T-helper 2 cell treated with Interferon-gamma antibody and Interleukin-4, amounts not matched to agents 100 ng/mL and 5 ng/mL, for 36 hours (primary cell): Measurements from ENCODE around the gene SLC7A6OS. TPM values are rescaled to one million over a fixed set of nuclear protein-coding genes. Genes with fewer than 3 reads are reported as not detected.

Source experiments
- intact Hi-C: fragments of 100-400 bp; cut with micrococcal nuclease; formaldehyde crosslinking; loops from one replicate; pipeline ENCODE4 v1.15.1; 2023
- total RNA-seq: library from RNA; stranded (reverse); gene quantifications from 2 replicates; pipeline ENCODE4 v1.2.3, GENCODE V29; 2022

Gene SLC7A6OS
- total RNA-seq, 1 donor from 2014 or later = 33.4 TPM

DNA sequence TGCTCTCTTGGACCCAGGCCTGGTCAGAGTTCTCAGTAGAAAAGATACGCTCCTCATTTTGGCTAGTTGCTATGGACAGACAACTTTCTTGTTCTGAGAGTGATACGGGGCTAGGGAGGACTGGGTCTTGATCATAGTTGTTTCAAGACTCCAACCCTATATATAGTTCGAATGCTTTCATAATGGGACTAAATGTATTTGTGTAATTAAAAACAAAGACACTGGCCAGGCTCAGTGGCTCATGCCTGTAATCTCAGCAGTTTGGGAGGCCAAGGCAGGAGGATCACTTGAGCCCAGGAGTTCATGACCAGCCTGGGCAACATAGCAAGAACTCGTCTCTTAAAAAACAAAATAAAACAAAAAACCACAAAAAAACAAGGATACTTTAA is 28.7 kb downstream of the SLC7A6OS start:
- intact Hi-C loops = no loop called here

GRCh38 chr16:68281368-68282063 is 29.2 kb downstream of the SLC7A6OS start:
- intact Hi-C loops = no loop called here

GRCh38 chr16:68279726-68280558 is 30.8 kb downstream of the SLC7A6OS start:
- intact Hi-C loops = no loop called here

DNA sequence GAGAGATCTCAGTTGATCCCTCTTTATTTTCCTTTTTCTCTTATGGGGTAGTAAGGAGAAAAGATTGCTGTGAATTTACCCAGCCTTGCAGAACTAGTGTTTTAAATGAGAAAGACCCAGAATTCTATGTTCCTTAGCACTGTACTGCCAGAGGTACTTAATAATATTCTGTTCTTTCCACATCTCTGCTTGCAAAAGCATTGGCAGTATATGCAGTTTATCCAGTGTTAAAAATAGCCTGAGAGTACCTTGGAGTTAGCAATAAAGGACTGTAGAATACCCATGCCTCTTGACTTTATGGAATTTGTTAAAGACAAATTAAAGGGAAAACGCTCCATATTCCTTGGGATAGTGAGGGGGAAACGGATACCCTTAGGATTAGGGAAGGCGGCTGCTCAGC is 34.5 kb downstream of the SLC7A6OS start:
- intact Hi-C loops = no loop called here

GRCh38 chr16:68275611-68276191 is 35.0 kb downstream of the SLC7A6OS start:
- intact Hi-C loops = no loop called here

DNA sequence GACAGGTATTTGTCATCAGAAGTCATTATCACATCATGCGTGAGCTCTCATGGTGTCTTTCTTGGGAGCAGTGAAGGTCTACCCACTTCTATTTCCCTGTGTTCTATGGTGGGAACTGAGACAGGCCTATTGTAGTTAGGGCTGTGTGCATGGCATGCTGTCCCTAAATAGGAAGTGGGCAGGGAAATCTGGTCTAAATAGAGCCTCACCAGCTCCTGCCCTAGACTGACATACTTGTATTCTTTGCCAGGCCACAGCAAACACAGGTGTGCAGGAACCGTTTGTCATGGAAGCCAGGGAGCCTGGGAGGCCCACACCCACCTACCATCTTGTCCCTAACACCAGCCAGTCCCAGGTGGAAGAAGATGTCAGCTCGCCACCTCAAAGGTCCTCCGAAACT is 36.3 kb downstream of the SLC7A6OS start:
- intact Hi-C loops = no loop called here

DNA sequence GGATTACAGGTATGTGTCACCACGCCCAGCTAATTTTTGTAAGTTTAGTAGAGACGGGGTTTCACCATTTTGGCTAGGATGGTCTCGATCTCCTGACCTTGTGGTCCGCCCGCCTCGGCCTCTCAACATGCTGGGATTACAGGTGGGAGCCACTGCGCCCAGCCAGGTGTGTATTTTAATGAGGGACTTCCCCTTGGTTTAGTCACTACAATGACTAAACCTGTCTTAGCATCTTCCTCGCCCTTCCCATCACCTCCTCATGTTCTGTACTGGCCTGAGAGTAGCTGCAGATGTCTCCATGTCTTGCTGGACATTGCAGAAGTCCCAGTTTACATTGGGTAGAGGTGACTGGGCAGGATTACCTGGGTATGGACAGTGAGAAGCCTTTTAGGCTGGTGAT is 36.9 kb downstream of the SLC7A6OS start:
- intact Hi-C loops = no loop called here

DNA sequence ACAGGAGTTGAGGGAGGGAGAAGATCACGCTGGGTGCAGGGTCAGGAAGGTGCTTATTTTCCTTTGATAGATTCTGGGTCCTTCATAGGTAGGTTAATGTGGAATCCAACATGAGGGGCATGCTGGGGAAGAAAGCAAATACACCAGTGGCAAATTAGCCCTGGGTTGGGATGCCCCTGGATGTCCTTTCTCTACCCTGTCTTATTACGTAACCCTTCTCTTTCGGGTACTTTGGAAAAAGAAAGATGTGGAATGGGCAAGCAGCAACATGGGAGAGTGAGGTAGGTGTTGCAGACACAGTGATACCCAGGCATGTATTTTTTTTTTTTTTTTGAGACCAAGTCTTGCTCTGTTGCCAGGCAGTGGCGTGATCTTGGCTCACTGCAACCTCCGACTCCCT is 37.3 kb downstream of the SLC7A6OS start:
- intact Hi-C loops = no loop called here

DNA sequence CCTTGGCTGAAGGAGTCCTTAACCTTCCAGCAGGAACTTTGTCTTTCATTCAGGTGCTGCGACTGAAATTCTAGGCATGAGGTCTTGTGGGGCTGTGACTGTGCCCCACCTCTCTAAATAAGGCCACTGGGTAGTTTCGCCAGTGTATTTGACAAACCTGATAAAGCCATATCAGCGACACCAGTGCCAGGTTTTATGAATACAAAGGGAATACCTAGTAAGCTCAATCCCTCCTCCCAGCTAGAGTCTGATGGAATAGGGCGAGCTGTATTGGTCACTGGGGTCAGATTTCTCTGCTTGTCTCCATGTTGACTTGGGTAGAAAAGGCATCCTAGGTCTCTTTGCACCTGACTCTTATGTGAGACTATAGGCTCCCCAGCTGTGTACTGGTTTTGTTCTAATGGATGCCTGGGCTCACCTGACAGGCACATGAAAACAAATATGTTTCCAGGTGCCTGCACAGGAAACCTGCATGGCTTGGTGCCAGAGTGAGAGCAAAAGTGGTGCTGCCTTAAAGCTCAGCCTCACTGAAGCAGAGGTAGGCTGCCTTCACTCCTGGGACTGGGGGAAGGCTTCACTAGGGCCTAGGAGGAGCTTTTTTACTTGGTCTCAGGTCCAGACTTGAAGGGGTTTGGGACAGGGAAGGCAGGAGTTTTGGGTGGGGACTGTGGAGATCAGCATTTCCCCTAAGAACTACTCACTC is 38.1 kb downstream of the SLC7A6OS start:
- intact Hi-C loops = no loop called here

DNA sequence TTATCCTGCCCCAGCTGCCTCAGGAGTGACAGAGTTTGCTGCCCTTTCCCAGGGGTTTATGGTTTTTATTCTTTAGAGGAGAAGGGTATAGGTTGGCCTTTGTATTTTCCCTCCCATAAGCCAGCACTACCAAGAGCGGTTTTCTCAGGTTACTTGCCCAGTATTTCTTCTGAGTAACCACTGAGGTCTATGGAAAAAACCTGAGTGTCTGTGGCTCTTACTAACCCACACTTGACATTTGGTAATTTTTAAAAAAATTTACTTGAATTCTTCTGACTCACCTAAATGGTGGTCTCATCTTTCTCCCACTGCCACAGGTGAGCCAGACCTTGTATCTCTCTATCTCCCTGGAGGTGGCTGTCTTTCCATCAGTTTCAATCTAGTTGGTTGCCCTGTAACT is 40.4 kb downstream of the SLC7A6OS start:
- intact Hi-C loops = no loop called here

GRCh38 chr16:68269793-68270192 is 41.0 kb downstream of the SLC7A6OS start:
- intact Hi-C loops = loop anchor here (10.0 kb wide), 1 partner anchor 245 kb away; no protein-coding TSS in a partner anchor

GRCh38 chr16:68267612-68268405 is 42.9 kb downstream of the SLC7A6OS start:
- intact Hi-C loops = loop anchor here (10.0 kb wide), 1 partner anchor 247 kb away; no protein-coding TSS in a partner anchor

- intact Hi-C loops = loop anchor here (10.0 kb wide), 1 partner anchor 250 kb away; no protein-coding TSS in a partner anchor
Measured at GRCh38 chr16:68265078-68265920, 45.4 kb downstream of the SLC7A6OS start.

GRCh38 chr16:68264128-68265077 is 46.3 kb downstream of the SLC7A6OS start, which contains the start of gene SLC7A6:
SLC7A6 (plus strand) TSS chr16:68264526; CDS start chr16:68274727, 10,201 bp downstream.
- intact Hi-C loops = loop anchor here (1.0 to 10.0 kb wide), 4 partner anchors 19 to 250 kb away; partner anchors contain the start of genes PLA2G15 and SLC7A6OS

DNA sequence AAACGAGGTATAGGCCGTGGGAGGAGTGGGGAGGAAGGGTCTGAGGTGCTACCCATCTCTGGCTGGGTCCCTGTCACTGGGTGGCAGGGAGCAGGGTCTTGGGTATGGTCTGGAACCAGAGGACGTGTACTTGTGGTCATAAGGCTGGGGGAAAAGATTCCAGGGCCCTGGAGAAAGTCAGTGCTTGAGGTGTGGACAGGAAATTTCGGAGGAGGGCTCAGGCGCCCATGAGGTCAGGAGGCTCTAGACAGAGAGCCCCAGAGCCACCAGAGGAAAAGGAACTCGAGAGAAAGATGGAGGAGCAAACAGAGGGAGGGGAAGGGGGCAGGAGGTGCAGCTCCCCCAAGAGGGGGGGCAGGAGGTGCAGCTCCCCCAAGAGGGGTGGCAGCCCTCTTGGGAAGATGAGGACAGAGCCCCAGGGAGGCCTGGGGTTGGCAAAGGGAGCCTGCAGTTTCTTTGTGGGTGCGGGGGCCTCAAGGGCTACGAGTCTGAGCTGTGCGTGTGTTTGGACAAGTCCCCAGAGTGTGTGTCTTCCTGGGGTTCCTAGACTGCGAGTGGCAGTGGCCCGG is 47.1 kb downstream of the SLC7A6OS start:
- intact Hi-C loops = loop anchor here (1.0 to 10.0 kb wide), 4 partner anchors 18 to 251 kb away; partner anchors contain the start of genes PLA2G15 and SLC7A6OS

GRCh38 chr16:68259007-68259825 is 51.5 kb downstream of the SLC7A6OS start:
- intact Hi-C loops = no loop called here
